ENCODE results near the gene NFKB2.

DNA sequence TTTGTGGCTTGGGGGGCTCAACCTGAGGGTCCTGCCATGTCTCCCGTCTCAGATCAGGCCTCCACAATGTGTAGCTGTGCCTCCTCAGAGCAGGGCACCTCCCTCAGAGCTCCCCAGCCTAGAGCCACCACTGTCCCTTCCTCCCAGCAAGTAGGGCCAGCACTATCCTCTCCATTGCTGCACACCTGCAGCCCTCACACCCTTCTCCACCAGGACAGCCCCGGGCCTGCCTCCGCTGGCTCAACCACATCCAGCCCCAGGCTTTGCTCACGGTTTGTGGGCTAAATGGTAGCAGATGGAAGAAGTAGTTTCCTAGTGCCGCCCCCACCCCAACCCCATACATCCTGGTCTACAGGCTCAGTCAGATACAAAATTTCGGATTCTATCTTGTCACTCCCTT is 10.1 kb downstream of the NFKB2 start:
- TF ChIP-seq, protein P1, sequence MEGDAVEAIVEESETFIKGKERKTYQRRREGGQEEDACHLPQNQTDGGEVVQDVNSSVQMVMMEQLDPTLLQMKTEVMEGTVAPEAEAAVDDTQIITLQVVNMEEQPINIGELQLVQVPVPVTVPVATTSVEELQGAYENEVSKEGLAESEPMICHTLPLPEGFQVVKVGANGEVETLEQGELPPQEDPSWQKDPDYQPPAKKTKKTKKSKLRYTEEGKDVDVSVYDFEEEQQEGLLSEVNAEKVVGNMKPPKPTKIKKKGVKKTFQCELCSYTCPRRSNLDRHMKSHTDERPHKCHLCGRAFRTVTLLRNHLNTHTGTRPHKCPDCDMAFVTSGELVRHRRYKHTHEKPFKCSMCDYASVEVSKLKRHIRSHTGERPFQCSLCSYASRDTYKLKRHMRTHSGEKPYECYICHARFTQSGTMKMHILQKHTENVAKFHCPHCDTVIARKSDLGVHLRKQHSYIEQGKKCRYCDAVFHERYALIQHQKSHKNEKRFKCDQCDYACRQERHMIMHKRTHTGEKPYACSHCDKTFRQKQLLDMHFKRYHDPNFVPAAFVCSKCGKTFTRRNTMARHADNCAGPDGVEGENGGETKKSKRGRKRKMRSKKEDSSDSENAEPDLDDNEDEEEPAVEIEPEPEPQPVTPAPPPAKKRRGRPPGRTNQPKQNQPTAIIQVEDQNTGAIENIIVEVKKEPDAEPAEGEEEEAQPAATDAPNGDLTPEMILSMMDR (IDR thresholded peaks at IDR 0.05; ENCODE audit: insufficient read depth, low read depth, low read length): no peak
- no peak for TF ChIP-seq EZH2 (IDR thresholded peaks at IDR 0.05; ENCODE audit: insufficient read depth, low read length)

Measured in astrocyte (in vitro differentiated cells and primary cell).